Left forelimb (tissue), 1 donor: ENCODE data around the gene ARFIP1.

Source experiments
- DNase-seq: peaks from one replicate; pipeline ENCODE4 v3.0.0-alpha.2; 2018; ENCODE audit warnings: low spot score

ARFIP1 gene

GRCh38 chr4:152938237-152938947 is 158.6 kb downstream of the ARFIP1 start:
- DNase-seq = no peak

GRCh38 chr4:152939621-152940020 is 159.9 kb downstream of the ARFIP1 start:
- DNase-seq = no peak

GRCh38 chr4:152940461-152940860 is 160.7 kb downstream of the ARFIP1 start:
- DNase-seq = no peak

- DNase-seq = no peak
These were observed 161.7 kb downstream of the ARFIP1 start for GRCh38 chr4:152941411-152941810.

GRCh38 chr4:152942346-152942745 is 162.6 kb downstream of the ARFIP1 start:
- no peak for DNase-seq

GRCh38 chr4:152943672-152944071 is 163.9 kb downstream of the ARFIP1 start:
- no peak for DNase-seq

- DNase-seq = no peak
These were observed 165.0 kb downstream of the ARFIP1 start for GRCh38 chr4:152944666-152945320.

GRCh38 chr4:152945639-152946038 is 165.9 kb downstream of the ARFIP1 start:
- no peak for DNase-seq

GRCh38 chr4:152946446-152946845 is 166.7 kb downstream of the ARFIP1 start:
- no peak for DNase-seq

GRCh38 chr4:152947311-152947710 is 167.6 kb downstream of the ARFIP1 start:
- no peak for DNase-seq

GRCh38 chr4:152949930-152950329 is 170.2 kb downstream of the ARFIP1 start:
- DNase-seq = no peak

- DNase-seq = no peak
These were observed 170.9 kb downstream of the ARFIP1 start for GRCh38 chr4:152950402-152951274.

- no peak for DNase-seq
These were observed 171.6 kb downstream of the ARFIP1 start for GRCh38 chr4:152951348-152951747.

GRCh38 chr4:152953514-152953913 is 173.8 kb downstream of the ARFIP1 start:
- DNase-seq = no peak

GRCh38 chr4:152954741-152955140 is 175.0 kb downstream of the ARFIP1 start:
- no peak for DNase-seq

- DNase-seq = no peak
These were observed 176.4 kb downstream of the ARFIP1 start for GRCh38 chr4:152956147-152956546.

- no peak for DNase-seq
These were observed 177.1 kb downstream of the ARFIP1 start for GRCh38 chr4:152956650-152957436.

GRCh38 chr4:152957437-152958171 is 177.8 kb downstream of the ARFIP1 start:
- no peak for DNase-seq

GRCh38 chr4:152959080-152959479 is 179.3 kb downstream of the ARFIP1 start:
- DNase-seq = no peak

GRCh38 chr4:152960082-152960481 is 180.3 kb downstream of the ARFIP1 start:
- DNase-seq = no peak
